Embryonic facial prominence (tissue), 1 donor: ENCODE results near the gene GRID2.
A peak's percentile ranks its signal among the peaks of the same experiment; 100 is the strongest.
"Not testable (repeated sequence)": the region's sequence is repeated elsewhere in the genome, so short reads cannot be mapped to it uniquely, and the experiment has no call there.

ENCODE experiments used
- DNase-seq: peaks from one replicate; pipeline ENCODE4 v3.0.0-alpha.2; 2016; ENCODE audit errors: extremely low spot score

The GRID2 gene

GRCh38 chr4:92303621-92304027, at the start of gene GRID2:
GRID2 (plus strand) TSS chr4:92303966.
- DNase-seq = peak; percentile 55

- DNase-seq = no peak
Measured at GRCh38 chr4:92253986-92254671, 49.6 kb upstream of the GRID2 start.

GRCh38 chr4:92254767-92255442, 48.9 kb upstream of the GRID2 start:
- DNase-seq = no peak

- no peak for DNase-seq
Measured at GRCh38 chr4:92255920-92256244, 47.9 kb upstream of the GRID2 start.

GRCh38 chr4:92257931-92258857, 45.6 kb upstream of the GRID2 start:
- DNase-seq = no peak

DNA sequence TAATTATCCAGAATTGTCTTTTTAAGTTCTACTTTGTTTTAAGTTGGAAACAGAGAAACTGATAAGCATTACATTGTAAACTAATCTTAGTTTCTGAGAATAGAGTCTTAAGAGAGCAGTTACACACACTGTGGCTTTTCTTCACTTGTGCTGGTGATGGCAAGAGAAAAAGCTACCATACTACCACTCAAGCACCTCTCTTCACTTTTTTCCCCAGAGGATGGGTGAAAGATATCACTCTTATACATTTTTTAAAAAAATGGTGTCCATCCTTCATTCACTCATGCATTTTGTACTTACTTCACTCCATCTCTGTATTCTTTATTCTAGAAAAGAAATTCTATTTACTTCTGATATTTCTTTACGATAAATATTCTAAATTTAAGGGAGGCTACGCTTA, 42.5 kb upstream of the GRID2 start:
- DNase-seq = no peak

- no peak for DNase-seq
Measured at GRCh38 chr4:92262371-92262770, 41.4 kb upstream of the GRID2 start.

- no peak for DNase-seq
Measured at GRCh38 chr4:92263010-92263409, 40.8 kb upstream of the GRID2 start.

- DNase-seq = no peak
Measured at GRCh38 chr4:92263575-92263974, 40.2 kb upstream of the GRID2 start.

GRCh38 chr4:92264163-92264562, 39.6 kb upstream of the GRID2 start:
- DNase-seq = no peak

- DNase-seq = no peak
Measured at GRCh38 chr4:92265021-92265420, 38.7 kb upstream of the GRID2 start.

DNA sequence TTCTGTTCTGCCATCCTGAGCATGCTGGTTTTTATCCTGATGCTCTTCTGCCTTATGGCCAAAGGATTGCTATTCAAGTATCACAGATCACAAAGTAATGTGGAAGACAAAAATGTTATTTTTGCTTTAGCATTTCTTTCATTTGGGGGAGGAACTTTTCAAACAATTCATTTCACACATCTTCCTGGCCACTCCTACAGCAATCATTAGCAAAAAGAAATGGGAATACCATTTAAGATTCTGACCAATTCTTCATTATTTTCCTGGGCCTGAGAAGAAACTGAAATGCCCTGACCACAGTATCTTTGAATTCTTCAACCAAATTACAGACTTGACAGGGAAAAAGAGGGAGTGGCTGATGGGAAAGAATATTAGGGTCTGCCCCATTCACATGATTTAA, 38.0 kb upstream of the GRID2 start:
- no peak for DNase-seq

- DNase-seq = no peak
Measured at GRCh38 chr4:92266521-92266920, 37.2 kb upstream of the GRID2 start.

GRCh38 chr4:92268642-92269041, 35.1 kb upstream of the GRID2 start:
- no peak for DNase-seq

DNA sequence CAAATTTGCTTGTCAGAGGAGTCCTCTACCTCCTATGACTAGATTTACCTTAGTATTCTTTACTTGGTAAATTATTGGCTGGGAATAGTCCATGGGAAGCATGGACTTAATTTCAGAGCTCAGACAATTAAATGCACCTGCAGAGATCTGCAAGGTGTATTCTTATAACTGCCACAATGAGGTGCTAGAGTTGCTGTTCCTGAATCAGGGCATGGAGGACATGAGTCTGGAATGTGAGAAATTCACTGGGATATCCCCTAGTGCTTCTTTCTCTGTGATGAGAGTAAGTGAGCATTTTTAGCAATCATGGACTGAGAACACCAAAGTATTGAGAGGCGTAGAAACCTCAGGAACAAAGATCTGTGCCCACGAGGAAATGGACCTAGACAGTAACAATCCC, 32.9 kb upstream of the GRID2 start:
- DNase-seq = no peak

- not testable (repeated sequence) for DNase-seq
Measured at GRCh38 chr4:92271551-92271950, 32.2 kb upstream of the GRID2 start.

GRCh38 chr4:92277057-92277881, 26.5 kb upstream of the GRID2 start:
- not testable (repeated sequence) for DNase-seq

- no peak for DNase-seq
Measured at GRCh38 chr4:92279296-92279695, 24.5 kb upstream of the GRID2 start.

DNA sequence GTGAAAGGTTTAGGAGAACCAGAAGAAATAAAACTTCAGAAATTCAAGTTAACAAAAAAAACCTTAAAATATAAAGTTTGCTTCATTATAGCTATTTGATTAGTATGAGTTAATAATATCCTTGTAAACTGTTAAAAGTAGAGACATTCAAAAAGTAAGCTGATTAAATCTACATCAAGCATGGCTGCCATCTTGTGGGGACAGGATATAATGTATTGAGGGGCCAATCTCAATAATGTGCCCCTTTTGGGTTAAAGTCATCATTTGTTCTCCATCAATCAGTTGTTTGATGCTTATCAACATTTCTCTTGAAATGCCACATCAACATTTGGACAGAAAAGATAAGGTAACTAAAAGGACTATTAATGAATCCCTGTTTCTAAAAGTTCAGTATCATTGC, 4.6 kb upstream of the GRID2 start:
- DNase-seq = no peak

GRCh38 chr4:92304121-92304520, 355 bp downstream of the GRID2 start:
- no peak for DNase-seq

GRCh38 chr4:92304606-92305005, 840 bp downstream of the GRID2 start:
- DNase-seq = no peak
